CD4-positive, alpha-beta T cell treated with Interleukin-21 for 1 hour (primary cell): ENCODE data around the gene NPFFR2.
"Not testable (repeated sequence)": the region's sequence is repeated elsewhere in the genome, so short reads cannot be mapped to it uniquely, and the experiment has no call there.

Source experiments
- DNase-seq: peaks from one replicate; pipeline ENCODE4 v3.0.0-alpha.2; 2020

NPFFR2 gene

DNA sequence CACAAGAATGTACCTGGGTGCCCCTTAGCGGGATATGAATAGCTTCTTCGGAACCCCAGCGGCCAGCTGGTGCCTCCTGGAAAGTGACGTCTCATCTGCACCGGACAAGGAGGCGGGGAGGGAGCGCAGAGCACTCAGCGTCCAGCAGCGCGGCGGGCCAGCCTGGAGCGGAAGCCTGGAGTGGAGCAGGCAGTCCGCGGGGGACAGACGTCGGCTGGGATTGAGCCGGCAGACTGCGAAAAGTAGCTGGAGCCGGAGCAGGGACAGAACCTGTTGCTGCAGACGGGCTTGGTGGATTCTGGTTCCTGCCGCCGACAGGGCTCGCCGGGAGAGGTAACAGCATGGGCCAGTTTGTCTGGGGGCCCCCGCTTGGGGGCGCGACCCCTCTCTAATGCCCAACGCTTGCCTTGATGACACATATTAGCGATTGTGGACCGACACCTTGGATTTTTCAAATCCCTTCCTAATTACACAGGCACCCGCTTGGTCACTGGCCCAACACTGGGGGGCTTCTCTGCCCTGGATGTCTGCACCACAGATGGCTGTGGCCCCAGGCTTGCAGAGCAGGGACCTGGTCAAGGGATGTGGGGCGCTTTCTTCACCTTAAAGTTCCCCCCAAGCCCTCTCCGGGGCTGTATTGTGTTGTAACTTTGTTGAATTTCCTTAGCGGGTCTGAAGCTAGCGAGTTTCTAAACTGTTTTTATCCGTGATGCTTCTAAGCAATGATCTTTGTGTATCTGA is at the start of gene NPFFR2:
TSS of gene NPFFR2 (plus strand) at position 133 of the 741 bp plus-strand sequence. CDS start 96,592 bp downstream, outside the sequence.
- no peak for DNase-seq

DNA sequence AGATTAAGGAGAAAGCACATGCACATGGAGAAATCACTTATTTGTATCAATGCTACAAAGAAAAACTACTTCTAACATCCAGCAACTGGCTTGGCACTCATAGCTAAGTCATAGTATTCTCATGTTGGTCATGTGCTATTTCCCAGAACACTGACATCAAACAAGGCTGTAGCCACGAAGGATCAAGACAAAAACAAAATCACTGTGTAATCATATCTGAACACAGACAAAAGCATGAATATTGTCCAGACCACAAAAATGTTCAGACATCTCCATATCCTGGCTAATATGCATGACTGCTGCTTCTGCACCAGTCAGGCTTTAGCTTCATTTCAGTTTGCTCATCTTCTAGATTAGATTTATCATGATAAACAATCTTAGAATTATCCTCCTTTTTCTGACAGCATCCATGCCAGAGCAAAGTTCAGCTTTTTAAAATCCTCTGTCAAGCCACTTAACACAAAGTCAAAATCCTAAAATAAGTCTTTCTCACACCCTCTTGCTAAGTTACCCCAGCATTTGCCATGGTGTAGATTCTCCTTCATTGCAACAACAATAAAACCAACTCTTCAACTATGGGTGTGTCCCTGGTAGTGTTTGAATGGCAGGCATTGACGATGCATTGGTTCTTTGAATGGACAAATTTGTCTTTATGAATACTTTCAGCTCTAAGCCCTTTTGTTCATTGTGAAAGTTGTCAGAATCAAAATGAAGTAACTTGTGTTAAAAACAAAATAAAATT is 39.1 kb upstream of the NPFFR2 start:
- no peak for DNase-seq

DNA sequence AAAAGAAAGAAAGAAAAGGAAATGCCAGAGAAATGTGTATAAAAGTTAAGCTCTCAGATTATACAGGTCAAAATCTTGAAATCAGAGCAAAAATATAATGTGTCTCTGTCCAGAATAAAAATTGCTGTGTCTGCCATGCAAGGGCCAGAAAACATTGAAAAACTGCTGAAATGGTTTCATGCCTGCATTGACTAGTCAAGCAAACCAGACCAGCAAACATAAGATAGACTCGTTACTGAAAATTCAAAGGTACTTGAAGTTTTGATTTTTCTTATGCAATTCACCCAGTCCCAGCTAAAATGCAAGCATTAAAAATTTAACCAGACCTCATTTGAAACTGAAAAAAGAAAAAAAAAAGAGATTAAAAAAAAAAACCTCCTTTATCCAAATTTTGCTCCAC is 37.2 kb upstream of the NPFFR2 start:
- no peak for DNase-seq

DNA sequence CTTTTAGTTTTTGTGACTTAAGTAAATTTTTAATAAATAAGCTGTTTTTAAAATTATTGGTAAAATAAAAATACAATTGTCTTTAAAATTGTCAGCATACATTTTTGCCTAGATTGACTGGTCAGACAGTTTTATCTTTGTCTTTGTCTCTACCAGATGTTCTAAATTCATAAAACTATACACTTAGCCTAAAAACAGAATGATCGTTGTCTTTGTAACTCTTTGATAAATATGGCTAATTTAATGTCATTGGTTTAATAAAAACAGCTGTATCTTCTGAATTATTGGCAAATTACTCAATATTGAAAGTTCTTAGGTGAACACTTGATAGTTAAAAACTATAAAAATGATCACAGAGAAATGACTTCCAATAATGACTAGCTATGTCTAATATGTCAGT is 36.5 kb upstream of the NPFFR2 start:
- DNase-seq, result no peak

DNA sequence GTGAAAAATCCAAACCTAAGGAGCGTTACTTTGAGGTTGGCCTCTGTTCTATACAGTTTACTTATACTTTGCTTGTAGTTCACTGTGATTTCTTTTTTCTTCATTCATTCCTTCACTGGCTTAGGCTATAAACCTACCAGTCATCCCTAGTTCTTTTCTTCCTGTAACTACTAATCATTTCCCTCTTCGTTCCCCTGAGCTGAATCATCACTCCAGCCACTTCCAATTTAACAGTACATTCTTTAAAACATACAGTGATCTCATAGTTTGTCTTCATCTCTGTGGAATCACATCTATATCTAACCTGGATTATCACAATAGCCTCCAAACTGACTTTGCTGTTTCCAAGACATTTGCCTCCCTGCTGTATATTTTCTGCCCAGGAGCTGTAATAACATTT is 25.2 kb upstream of the NPFFR2 start:
- no peak for DNase-seq

DNA sequence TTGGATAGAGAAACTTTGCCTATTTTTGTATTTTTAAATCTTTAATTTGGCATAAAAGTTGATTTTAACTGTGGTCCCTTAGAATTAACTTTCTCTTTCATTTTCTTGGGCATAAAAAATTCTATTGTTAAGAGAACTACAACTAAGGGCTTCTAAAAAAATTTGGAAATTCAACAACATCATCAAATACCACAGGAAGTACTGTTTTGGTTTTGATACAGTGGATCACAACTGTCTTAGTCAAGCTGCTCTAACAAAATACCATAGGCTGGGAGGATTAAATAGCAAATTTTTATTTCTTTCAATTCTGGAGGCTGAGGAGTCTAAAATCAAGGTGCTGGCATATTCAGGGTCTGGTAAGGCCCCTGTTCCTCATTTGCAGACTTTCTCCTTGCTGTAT is 19.9 kb upstream of the NPFFR2 start:
- DNase-seq, result no peak

DNA sequence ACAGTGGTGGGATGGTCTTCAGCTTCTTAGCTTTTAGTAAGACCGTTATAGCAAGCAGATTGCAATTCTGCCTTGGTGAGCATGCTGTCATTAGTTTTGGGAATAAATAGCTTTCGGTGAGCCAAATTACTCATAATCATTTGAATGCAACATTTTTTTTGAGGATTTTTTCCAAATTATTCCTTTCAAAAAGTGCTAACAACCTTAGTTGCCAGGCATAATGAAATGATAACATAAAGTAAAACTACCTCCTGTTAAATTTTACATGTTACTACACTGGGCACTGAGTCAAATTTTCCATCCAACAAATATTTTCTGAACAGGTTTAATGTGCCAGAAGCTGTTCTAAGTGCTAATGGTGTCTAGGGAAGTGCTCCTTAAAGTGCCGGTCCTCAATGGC is 15.8 kb upstream of the NPFFR2 start:
- DNase-seq, result no peak

DNA sequence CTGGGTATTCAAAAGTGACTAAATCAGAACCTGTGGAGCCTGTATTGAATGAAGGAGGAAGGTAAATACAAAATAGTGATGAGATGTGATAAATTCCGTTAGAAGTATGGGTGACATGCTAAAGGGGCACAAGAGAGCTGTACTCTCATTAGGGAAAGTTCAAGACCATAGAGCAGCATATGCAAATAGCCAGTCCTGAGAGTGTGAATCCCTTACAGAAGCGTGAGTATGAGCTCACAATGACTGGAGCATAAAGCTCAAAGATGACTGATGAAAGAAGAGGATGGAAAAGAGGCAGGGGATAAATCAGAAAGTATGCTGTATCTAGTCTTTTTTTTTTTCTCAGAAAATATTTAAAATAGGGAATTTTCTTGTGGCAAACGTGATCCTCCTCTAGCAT is 12.1 kb upstream of the NPFFR2 start:
- DNase-seq, result no peak

DNA sequence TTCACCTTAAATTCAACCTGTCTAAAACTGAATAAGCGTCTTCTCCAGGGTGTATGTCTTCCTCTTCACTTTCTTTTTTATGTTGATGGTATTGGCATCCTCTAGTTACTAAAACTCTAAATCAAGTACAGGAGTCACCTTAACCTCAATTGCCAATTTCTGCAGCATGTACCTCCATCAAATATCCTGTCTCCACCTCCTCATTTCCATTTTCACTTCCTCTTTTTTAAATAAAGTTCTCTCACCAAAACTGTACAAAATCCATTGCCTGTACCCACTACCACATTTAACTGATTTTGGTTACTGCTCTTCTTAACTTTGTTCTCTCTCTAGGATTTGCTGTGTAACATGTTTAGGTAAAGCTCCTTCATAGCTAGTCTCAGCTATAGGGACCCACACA is 9.2 kb upstream of the NPFFR2 start:
- DNase-seq, result no peak

DNA sequence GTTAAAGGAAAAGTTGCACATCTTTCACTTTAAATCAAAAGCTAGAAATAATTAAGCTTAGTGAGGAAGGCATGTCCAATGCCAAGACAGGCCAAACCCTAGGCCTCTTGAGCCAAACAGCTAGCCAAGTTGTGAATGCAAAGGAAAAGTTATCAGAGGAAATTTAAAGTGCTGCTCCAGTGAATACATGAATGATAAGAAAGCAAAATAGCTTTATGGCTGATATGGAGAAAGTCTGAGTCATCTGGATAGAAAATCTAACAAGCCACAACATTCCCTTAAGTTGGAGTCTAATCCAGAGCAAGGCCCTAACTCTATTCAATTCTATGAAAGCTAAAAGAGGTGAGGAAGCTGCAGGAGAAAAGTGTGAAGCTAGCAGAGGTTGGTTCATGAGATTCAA is 23.8 kb downstream of the NPFFR2 start:
- DNase-seq, result no peak

DNA sequence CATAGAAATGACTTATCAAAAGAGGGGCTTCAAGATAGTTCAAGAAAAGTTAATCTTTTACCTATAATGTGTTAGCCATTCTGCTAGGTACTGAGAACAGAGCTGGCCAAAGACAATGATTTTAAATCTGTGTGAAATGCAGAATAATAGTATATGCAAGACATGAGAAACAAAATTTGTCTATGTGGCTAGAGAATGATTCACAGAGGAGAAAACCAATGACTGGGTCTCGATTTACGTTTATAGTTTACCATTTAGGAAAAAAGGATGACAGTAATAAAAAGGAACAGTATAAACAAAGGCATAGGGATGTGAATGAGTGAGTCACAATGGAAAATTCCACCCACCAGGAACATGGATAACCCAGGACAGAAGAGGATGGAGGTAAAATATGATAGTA is 31.9 kb downstream of the NPFFR2 start:
- no peak for DNase-seq

DNA sequence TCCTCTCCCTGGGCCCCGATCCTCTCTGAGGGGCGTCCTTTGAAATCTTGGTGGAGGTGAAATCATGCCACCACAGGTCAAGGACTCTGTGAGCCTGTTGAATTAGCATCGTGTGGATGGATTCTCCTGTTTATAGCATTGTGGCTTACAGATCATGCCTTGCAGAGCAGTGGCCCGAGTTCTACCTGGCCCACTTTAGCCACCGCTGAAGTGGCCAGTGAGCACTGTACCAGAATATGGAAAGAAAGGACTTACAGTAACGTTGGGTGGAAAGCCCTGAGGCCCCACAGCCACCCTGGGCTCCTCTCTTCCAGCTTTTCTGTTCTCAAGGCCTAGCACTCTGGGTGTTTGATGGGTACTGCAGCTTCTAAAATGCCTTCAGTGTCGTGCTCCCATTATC is 35.3 kb downstream of the NPFFR2 start:
- DNase-seq, result no peak

DNA sequence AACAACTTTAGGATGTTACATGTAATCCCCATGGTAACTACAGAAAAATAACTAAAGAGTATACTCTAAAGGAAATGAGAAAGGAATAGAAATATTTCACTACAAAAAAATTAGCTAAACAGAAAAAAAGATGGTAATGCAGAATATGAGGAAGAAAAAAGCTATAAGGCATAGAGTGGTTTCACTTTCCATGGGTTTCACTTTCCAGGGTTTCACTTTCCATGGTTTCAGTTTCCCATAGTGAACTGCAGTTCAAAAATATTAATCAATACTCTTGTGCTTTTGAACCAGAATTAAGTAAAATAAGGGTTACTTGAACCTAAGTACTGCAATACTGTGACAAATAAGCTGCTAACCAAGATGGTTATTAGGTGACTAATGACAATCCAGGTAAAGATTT is 42.0 kb downstream of the NPFFR2 start:
- DNase-seq, result no peak

DNA sequence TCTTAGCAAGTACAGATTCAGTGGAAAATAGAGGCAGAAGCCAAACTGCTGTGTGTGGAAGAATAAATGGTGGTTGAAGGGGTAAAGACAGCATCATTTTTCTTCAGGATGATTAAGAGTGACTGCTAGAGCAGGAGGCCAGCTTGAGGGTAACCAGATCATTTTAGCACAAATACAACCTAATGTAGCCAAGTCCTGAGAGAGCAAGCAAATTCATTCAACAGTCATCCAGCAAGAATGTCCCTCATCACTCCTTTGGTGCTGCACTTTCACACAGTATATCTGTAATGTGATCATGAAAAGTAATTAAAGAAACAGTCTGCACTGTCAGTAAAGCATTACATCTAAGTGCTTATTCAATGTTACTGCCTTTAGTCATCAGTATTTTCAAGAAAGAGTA is 44.8 kb downstream of the NPFFR2 start:
- no peak for DNase-seq

DNA sequence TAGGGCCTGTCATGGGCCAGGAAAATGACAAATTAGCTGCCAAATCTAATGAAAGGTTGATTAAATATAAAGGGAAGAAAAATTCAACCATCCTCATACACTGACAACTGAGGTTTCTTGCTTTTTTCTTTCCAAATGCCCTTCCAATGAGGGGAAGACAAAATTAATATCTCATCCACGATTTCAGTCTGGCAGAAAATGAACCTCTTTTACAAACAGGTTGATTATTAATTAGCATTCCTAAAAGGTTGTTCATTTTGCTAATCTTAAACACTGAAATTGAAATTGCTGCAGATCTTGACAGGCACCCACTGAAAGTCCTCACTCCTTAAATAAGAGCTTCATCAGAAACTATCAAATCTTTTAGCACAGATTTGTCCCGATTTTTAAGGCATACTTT is 45.5 kb downstream of the NPFFR2 start:
- no peak for DNase-seq

DNA sequence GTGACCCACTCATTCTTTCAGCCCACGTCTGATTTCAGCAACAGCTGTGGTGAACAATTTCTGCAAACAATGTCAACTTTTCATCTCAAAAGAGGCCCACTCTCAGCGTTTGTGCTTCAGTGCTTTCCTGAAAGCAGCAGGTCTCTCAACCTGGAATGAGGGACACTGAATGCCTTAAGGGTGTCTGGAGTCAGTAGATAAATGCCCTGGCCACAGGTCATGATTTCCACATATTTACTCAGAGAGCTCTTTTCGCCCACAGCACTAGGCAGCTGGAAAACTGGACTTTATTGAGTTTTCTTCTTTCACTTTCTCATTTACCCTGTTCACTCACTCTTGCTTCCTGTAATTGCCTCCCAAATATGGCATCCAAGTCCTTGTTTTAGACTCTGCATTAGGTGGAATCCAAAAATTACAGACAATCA is 52.8 kb downstream of the NPFFR2 start:
- DNase-seq, result no peak

DNA sequence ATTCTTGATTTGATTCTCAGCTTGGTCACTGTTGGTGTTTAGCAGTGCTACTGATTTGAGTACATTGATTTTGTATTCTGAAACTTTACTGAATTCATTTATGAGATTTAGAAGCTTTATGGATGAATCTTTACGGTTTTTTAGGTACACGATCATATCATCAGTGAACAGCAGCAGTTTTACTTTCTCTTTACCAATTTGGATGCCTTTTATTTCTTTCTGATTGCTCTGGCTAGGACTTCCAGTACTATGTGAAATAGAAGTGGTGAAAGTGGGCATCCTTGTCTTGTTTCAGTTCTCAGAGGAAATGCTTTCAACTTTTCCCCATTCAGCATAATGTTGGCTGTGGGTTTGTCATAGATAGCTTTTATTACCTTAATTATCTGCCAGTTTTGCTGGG is 58.8 kb downstream of the NPFFR2 start:
- DNase-seq, result not testable (repeated sequence)

DNA sequence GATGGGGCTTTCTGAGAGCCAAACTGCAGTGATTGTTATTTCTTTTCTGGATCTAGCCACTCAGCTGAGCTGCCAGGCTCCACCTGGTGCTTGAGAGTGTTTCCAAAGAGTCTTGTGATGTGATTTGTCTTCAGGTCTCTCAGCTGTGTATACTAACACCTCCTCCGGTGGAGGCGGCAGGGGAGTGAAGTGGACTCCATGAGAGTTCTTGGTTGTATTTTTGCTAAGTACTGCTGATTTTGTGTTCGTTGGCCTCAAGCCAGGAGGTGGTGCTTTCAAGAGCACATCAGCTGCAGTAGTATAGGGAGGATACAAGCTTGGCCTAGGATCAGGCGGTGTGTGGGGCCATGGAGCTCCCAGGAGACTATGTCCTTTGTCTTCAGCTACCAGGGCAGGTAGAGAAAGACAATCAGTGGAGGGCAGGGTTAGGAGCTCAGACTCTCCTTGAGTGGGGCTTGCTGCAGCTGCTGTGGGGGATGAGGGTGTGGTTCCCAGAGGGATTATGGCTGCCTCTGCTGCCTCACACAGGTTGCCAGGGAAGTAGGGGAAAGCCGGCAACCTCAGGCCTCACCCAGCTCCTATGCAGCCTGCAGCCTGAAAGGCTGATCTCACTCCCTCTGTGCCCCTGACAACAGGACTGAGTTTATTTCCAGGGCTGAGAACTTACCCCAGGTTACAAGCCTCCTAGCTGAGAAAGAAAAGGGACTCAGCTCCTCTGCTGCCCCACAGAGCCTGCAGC is 62.4 kb downstream of the NPFFR2 start:
- no peak for DNase-seq

DNA sequence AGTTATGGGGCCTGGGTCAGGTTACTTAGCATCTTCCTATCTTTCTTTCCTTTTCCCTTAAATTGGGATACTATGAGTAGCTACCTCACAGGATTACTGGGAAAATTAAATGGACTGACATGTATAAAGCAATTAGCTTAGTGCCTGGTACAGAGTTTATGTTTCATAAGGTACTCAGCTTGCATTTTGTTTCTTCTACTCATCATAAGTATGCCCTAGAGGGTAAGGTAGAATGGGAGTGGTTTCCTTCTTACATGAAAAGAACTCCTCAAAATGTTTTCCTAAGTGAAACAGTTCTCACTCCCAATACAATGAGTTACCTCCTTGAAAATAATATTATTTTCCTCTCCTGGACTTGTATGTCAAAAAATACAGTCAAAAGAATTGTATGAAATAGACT is 75.7 kb downstream of the NPFFR2 start:
- no peak for DNase-seq

DNA sequence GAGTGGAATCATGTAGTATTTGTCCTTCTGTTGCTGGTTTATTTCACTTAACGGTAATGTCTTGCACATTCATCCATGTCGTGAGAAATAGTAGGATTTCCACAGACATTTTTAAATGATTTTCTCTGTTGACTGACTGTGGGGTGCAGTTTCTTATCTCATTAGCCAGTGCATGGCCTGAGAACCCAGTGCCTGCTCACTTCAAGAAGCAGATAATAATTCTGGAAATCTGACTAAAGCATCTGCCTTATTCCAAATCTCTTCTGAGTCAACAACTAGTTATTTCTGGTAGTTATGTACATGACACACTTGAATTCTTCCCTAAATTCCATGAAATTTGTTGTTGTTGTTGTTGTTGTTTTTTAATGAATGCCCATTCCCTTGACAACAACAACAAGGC is 77.6 kb downstream of the NPFFR2 start:
- DNase-seq, result no peak

DNA sequence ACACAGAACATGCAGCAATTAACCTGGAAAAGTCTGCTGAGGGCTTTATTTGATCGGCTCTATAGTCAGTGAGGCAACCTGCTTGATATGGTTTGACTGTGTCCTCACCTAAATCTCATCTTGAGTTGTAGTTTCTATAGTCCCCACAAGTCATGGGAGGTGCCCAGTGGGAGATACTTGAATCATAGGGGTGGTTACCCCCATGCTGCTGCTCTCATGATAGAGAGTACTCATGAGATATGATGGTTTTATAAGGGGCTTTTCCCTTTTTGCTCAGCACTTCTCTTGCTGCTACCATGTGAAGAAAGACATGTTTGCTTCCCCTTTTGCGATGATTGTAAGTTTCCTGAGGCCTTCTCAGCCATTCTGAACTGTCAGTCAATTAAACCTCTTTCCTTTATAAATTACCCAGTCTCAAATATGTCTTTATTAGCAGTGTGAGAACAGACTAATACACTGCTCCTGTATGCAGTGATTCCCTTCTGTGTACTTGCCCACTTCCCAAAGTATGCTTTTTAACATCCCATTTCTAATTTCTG is 78.2 kb downstream of the NPFFR2 start:
- no peak for DNase-seq

DNA sequence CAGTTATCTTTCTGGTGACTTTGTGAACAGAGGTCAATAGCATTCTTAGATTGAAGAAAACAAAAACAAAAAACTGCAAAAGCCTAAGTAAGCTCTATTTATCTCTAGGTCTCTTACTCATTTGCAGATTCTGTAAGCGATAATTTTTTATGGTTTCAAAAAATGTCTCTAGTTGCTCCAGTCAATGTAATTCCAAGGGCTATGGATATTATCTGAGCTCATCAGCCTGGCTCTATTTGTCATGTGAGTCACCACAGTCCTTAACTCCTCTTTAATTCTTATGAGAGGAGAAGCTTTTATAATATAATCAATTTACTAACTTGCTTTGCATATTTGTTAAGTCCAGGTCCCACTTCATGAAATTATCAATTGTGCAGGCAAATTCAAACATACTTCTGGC is 79.1 kb downstream of the NPFFR2 start:
- no peak for DNase-seq

DNA sequence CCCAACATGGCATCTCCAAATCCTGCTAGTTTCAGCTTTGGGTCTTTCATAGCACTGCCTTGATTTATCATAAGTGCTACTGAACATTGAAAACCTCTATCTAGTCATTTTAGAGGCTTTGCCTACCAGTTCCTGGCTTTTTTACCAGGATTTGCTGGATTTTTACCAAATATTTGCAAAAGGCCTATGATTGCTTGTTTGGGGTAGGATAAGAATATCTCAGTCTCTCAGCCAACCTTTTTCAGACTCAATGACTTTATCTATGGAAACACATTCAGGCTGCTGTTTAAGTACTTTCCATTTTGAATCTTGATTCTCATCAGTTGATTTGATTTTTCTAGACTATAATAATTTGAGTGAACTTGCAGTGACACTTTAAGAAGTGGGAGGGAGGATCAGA is 80.1 kb downstream of the NPFFR2 start:
- no peak for DNase-seq
